SH-SY5Y (cell line): Measurements from ENCODE around the gene CTDSPL.

Source experiments
- GATA2 ChIP-seq: IDR thresholded peaks from 2 replicates; pipeline ENCODE4 v1.6.1; 2011; ENCODE audit warnings: mild to moderate bottlenecking, low read depth, low read length
- GATA3 ChIP-seq: IDR thresholded peaks from 2 replicates; pipeline ENCODE4 v1.6.1; 2011; ENCODE audit warnings: low read depth, mild to moderate bottlenecking, low read length, moderate library complexity

DNA sequence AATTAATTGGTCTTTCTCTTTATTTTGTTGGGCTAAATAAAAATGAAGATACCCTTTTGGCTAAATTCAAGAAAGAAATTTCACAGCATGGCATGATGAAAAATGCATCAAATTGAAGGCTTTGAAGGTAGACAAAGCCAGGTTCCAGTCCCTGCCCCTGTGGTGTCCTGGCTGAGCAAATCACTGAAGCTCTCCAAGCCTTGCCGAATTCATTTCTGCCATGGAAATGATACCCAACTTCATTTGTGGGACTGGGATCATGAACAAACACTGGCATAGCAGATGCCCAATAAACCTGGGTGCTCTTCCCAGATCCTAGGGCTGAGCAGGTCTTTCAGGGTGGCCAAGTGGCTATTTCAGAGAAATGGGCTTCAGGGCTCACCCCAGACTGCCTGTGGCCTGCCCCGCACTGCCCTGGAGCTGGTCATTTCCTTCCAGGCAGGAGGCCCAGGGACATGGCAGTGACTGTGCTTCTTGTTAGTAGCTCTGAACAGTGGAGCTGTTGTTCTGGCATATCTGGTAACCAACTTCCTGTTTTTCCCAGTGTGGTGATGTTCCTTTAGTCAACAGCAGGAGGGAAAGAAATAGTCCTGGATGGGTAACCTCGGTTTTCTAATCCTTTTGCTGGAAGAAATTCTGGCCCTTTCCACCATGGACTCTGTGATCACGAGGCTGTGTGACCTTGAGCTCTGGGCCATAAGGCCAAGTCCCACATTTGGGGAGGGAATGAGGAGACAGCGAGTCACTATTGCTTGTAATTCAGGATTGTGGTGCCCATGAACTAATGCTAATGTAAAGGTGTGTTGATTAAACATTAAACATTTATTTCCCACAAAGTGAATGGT lies 47.6 kb downstream of the CTDSPL start:
- TF ChIP-seq GATA2, result no peak
- no peak for TF ChIP-seq GATA3
